ENCODE results near the gene SLC12A4. TPM values are rescaled to one million over a fixed set of nuclear protein-coding genes. Genes with fewer than 3 reads are reported as not detected.

SLC12A4 gene
- total and polyA plus RNA-seq, 2 of the 13 experiments (the other 11 are each of a cell fraction or from before 2014, with no cell fraction given): 65.1 to 84.3 TPM

DNA sequence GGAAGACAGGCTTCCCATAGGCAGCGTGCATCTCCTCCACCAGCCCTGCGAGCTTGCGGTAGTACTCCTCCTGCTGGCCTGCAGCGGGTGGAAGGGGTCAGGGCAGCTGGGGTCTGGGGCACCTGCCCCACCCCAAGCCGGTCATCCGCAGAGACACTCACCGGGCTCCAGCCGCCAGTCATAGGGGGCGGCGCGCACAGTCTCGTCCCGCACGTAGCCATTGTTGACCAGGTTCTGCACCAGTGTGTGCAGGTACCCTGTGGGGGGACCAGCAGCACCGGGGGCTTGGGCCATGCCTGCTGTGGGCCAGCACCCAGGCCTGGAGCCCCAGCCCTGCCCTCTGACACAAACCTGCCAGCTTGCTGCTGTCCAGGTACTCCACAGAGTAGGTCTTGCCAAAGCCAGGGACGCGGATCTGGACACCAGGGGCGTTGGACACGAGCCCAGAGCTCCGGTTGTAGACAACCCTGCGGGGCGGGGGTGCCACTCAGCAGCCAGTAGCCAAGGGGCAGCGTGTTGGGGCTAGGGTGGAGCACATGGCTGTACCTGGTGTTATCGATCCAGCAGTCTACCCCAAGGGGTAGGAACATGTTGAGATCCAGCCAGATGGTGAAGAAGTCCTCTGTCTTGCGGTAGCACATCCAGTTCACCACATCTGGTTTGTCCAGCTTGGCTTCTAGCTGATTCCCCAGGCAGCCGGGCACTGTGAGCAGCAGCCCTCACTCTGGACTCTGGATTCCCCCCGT is 25.8 kb downstream of the SLC12A4 start:
- POLR2A ChIA-PET: interaction anchor here (0.8 to 13.6 kb wide), 20 partner anchors 8 to 321 kb away, joined by 3 to 226 read pairs (median 8); partner anchors contain the start of genes ACD, CTRL, DDX28 and DUS2
- in situ Hi-C loops (cut with HindIII; ENCODE audit: extremely low pct_ligation_motif_present, low pct_unique_long_range_greater_than_20kb): loop anchor here (5.0 kb wide), 1 partner anchor 100 kb away; no protein-coding TSS in a partner anchor
- TF ChIP-seq ONECUT2 (CRISPR knock-in tag; IDR thresholded peaks at IDR 0.05) (0 out of 2 replicates have a peak, but pooled peaks have one; percentile 52), BATF2 (CRISPR knock-in tag; IDR thresholded peaks at IDR 0.05) (peak; percentile 53; the same call in 1 of the 2 replicates), ZMYM4 (CRISPR knock-in tag; IDR thresholded peaks at IDR 0.05) (no peak), SP140L (CRISPR knock-in tag; IDR thresholded peaks at IDR 0.05; ENCODE audit: borderline replicate concordance) (no peak; the same call in 1 of the 2 replicates), JUN (CRISPR knock-in tag; IDR thresholded peaks at IDR 0.05) (peak; percentile 26; the same call in 1 of the 2 replicates), SIN3B (IDR thresholded peaks at IDR 0.05; ENCODE audit: low read length) (no peak), MYPOP (CRISPR knock-in tag; IDR thresholded peaks at IDR 0.05) (no peak), CHCHD3 (CRISPR knock-in tag; IDR thresholded peaks at IDR 0.05) (peak; percentile 86; the same call in 1 of the 2 replicates), ZNF879 (CRISPR knock-in tag; IDR thresholded peaks at IDR 0.05) (peak; percentile 67; the same call in 1 of the 2 replicates), CC2D1A (CRISPR knock-in tag; IDR thresholded peaks at IDR 0.05) (no peak), U2AF2 (IDR thresholded peaks at IDR 0.05; ENCODE audit: low read depth, low read length) (no peak), NONO (IDR thresholded peaks at IDR 0.05) (no peak), NONO (CRISPR knock-in tag; conservative IDR thresholded peaks at IDR 0.05) (no peak; the same call in none of the 2 replicates)
- TF ChIP-seq, protein P1, sequence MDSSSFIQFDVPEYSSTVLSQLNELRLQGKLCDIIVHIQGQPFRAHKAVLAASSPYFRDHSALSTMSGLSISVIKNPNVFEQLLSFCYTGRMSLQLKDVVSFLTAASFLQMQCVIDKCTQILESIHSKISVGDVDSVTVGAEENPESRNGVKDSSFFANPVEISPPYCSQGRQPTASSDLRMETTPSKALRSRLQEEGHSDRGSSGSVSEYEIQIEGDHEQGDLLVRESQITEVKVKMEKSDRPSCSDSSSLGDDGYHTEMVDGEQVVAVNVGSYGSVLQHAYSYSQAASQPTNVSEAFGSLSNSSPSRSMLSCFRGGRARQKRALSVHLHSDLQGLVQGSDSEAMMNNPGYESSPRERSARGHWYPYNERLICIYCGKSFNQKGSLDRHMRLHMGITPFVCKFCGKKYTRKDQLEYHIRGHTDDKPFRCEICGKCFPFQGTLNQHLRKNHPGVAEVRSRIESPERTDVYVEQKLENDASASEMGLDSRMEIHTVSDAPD (CRISPR knock-in tag; IDR thresholded peaks at IDR 0.05): no peak
- TF ChIP-seq, protein P2, sequence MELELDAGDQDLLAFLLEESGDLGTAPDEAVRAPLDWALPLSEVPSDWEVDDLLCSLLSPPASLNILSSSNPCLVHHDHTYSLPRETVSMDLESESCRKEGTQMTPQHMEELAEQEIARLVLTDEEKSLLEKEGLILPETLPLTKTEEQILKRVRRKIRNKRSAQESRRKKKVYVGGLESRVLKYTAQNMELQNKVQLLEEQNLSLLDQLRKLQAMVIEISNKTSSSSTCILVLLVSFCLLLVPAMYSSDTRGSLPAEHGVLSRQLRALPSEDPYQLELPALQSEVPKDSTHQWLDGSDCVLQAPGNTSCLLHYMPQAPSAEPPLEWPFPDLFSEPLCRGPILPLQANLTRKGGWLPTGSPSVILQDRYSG (CRISPR knock-in tag; IDR thresholded peaks at IDR 0.05): no peak
- TF ChIP-seq, protein P3, sequence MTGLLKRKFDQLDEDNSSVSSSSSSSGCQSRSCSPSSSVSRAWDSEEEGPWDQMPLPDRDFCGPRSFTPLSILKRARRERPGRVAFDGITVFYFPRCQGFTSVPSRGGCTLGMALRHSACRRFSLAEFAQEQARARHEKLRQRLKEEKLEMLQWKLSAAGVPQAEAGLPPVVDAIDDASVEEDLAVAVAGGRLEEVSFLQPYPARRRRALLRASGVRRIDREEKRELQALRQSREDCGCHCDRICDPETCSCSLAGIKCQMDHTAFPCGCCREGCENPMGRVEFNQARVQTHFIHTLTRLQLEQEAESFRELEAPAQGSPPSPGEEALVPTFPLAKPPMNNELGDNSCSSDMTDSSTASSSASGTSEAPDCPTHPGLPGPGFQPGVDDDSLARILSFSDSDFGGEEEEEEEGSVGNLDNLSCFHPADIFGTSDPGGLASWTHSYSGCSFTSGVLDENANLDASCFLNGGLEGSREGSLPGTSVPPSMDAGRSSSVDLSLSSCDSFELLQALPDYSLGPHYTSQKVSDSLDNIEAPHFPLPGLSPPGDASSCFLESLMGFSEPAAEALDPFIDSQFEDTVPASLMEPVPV (CRISPR knock-in tag; IDR thresholded peaks at IDR 0.05): no peak

More for the DNA sequence above, 25.8 kb downstream of the SLC12A4 start:
- Histone ChIP-seq H3K9ac (ENCODE audit: insufficient read depth, low read depth, low read length) (peak overlapping the region; percentile 59), H3K79me2 (ENCODE audit: insufficient read depth, low read length) (no peaks in the 10 kb centered on the region), H3K27me3 (ENCODE audit: control insufficient read depth in 1 of 2, insufficient read depth in 2 of 2, low read length in 2 of 2) (no peaks in the 10 kb centered on the region), H3K9me3 (ENCODE audit: low read length) (no peaks in the 10 kb centered on the region), H4K20me1 (ENCODE audit: insufficient read depth, low read length) (peaks cover 17% of the 10 kb centered on the region; the same call in 1 of the 2 replicates), H3K4me2 (ENCODE audit: low read depth, low read length) (peak overlapping the region; percentile 72), H3K36me3 (replicated peaks in 1 of 2; ENCODE audit: control insufficient read depth in 1 of 2, insufficient read depth in 2 of 2, low read length in 2 of 2) (peaks cover 26 to 41% of the 10 kb centered on the region in 2 experiments), H3K27ac (ENCODE audit: extremely low read length, insufficient read depth, low read length) (peak overlapping the region; percentile 85), H3K4me1 (ENCODE audit: insufficient read depth, low read length) (peaks cover 54% of the 10 kb centered on the region), H3K4me3 (replicated peaks in 1 of 3; ENCODE audit: insufficient read depth in 1 of 3, low read depth in 2 of 3, low read length in 3 of 3) (peak overlapping the region in 2 of 3 experiments; percentile 55 to 65; a peak in 3 of 6 replicates), H2AFZ (ENCODE audit: low read length) (no peak overlapping the region)
- DNase-seq (ENCODE audit: low spot score) (peak; percentile 38), ATAC-seq (peak; percentile 27), FAIRE-seq (peak; percentile 18)
- CTCF ChIA-PET (ENCODE audit: low intra/inter-chr PET ratio, low total read pairs): interaction anchor here (1.3 kb wide), 2 partner anchors 59 to 126 kb away, joined by 8 read pairs; no protein-coding TSS in a partner anchor
- 32% methylated on average over 14 of the region's 27 CpGs for WGBS (ENCODE audit: low lambda C conversion rate)
- BruUV-seq (replicated peaks): TSS peak; percentile 54
- intact Hi-C loops (cut with micrococcal nuclease; ENCODE audit: unreplicated experiment): loop anchor here (1.0 to 2.0 kb wide), 3 partner anchors 7 to 98 kb away; partner anchors contain the start of gene SLC12A4
